Measurements from ENCODE around the gene SUFU. TPM values are rescaled to one million over a fixed set of nuclear protein-coding genes. Genes with fewer than 3 reads are reported as not detected.

Gene SUFU
- total and polyA plus RNA-seq, 2 experiments from 2014 or later, result 2.8 to 5.6 TPM

- no peak for TF ChIP-seq ZNF462 (CRISPR knock-in tag; IDR thresholded peaks at IDR 0.05)
- TF ChIP-seq POLR2AphosphoS5 (IDR thresholded peaks at IDR 0.05; ENCODE audit: low read depth), result no peak
- no peak for TF ChIP-seq ZNF331 (CRISPR knock-in tag; IDR thresholded peaks at IDR 0.05; ENCODE audit: low read depth)
- no peak for TF ChIP-seq NANOG (IDR thresholded peaks at IDR 0.05; ENCODE audit: borderline replicate concordance)
- no peak for TF ChIP-seq ETS1 (IDR thresholded peaks at IDR 0.05)
- no peak for TF ChIP-seq STAT1 (IDR thresholded peaks at IDR 0.05; ENCODE audit: unreplicated experiment)
- TF ChIP-seq CTCF (conservative IDR thresholded peaks at IDR 0.05; ENCODE audit: low read depth in 2 of 2), result no peak
- TF ChIP-seq EZH2phosphoT487 (IDR thresholded peaks at IDR 0.05; ENCODE audit: unreplicated experiment), result no peak
- no peak for TF ChIP-seq EZH2 (IDR thresholded peaks at IDR 0.05; ENCODE audit: low read depth, unreplicated experiment)
Measured at GRCh38 chr10:102682981-102683380, 179.2 kb downstream of the SUFU start (continued).

Small RNAs within 50 kb of the gene (small RNA-seq; reads per million reads assigned to genes)
- 0.17 reads per million for gene RNU6-43P (ENCODE audit: low replicate concordance)

Other genes with a start within 250 kb of the SUFU start
- 19.0 and 29.4 TPM in 2 replicates for gene NFKB2, start 108.3 kb upstream of the SUFU start, total RNA-seq (2014; rRNA removed; shearing (Covaris generic))
- 6.8 and 8.1 TPM in 2 replicates for gene NFKB2, start 108.3 kb upstream of the SUFU start, polyA plus RNA-seq (2016; fragmentation: Nextera tagmentation; extraction: Ambion mirVana)
- 4.0 and 6.8 TPM in 2 replicates for gene PSD, start 85.2 kb upstream of the SUFU start, total RNA-seq (2014; rRNA removed; shearing (Covaris generic))
- 1.9 and 2.7 TPM in 2 replicates for gene PSD, start 85.2 kb upstream of the SUFU start, polyA plus RNA-seq (2016; fragmentation: Nextera tagmentation; extraction: Ambion mirVana)
- 29.7 and 36.1 TPM in 2 replicates for gene FBXL15, start 83.1 kb upstream of the SUFU start, total RNA-seq (2014; rRNA removed; shearing (Covaris generic))
- 18.4 and 18.5 TPM in 2 replicates for gene FBXL15, start 83.1 kb upstream of the SUFU start, polyA plus RNA-seq (2016; fragmentation: Nextera tagmentation; extraction: Ambion mirVana)
- 37.0 and 39.2 TPM in 2 replicates for gene CUEDC2, start 71.4 kb upstream of the SUFU start, total RNA-seq (2014; rRNA removed; shearing (Covaris generic))
- gene CUEDC2, start 71.4 kb upstream of the SUFU start, polyA plus RNA-seq (2016; fragmentation: Nextera tagmentation; extraction: Ambion mirVana), result 37.3 and 47.3 TPM in 2 replicates
- gene C10orf95, start 52.4 kb upstream of the SUFU start, total RNA-seq (2014; rRNA removed; shearing (Covaris generic)), result 0.69 TPM in 1 of 2 replicates, not detected in the other
- gene C10orf95, start 52.4 kb upstream of the SUFU start, polyA plus RNA-seq (2016; fragmentation: Nextera tagmentation; extraction: Ambion mirVana), result 1.1 and 1.5 TPM in 2 replicates
- gene ACTR1A, start 1.3 kb upstream of the SUFU start, total RNA-seq (2014; rRNA removed; shearing (Covaris generic)), result 96.9 and 101 TPM in 2 replicates
- 39.4 and 41.2 TPM in 2 replicates for gene ACTR1A, start 1.3 kb upstream of the SUFU start, polyA plus RNA-seq (2016; fragmentation: Nextera tagmentation; extraction: Ambion mirVana)
- gene TRIM8, start 140.5 kb downstream of the SUFU start, total RNA-seq (2014; rRNA removed; shearing (Covaris generic)), result 33.4 and 36.7 TPM in 2 replicates
- 15.1 and 20.2 TPM in 2 replicates for gene TRIM8, start 140.5 kb downstream of the SUFU start, polyA plus RNA-seq (2016; fragmentation: Nextera tagmentation; extraction: Ambion mirVana)
- 8.5 and 9.4 TPM in 2 replicates for gene ARL3, start 210.4 kb downstream of the SUFU start, total RNA-seq (2014; rRNA removed; shearing (Covaris generic))
- gene ARL3, start 210.4 kb downstream of the SUFU start, polyA plus RNA-seq (2016; fragmentation: Nextera tagmentation; extraction: Ambion mirVana), result 22.6 and 23.0 TPM in 2 replicates
- gene SFXN2, start 210.7 kb downstream of the SUFU start, total RNA-seq (2014; rRNA removed; shearing (Covaris generic)), result 5.7 and 9.1 TPM in 2 replicates
- gene SFXN2, start 210.7 kb downstream of the SUFU start, polyA plus RNA-seq (2016; fragmentation: Nextera tagmentation; extraction: Ambion mirVana), result 6.2 and 7.2 TPM in 2 replicates
- 48.5 and 55.7 TPM in 2 replicates for gene WBP1L, start 240.0 kb downstream of the SUFU start, total RNA-seq (2014; rRNA removed; shearing (Covaris generic))
- gene WBP1L, start 240.0 kb downstream of the SUFU start, polyA plus RNA-seq (2016; fragmentation: Nextera tagmentation; extraction: Ambion mirVana), result 5.1 and 7.0 TPM in 2 replicates